ENCODE measurements around the gene C1S. TPM values are rescaled to one million over a fixed set of nuclear protein-coding genes. Genes with fewer than 3 reads are reported as not detected.
"Not testable (repeated sequence)": the region's sequence is repeated elsewhere in the genome, so short reads cannot be mapped to it uniquely, and the experiment has no call there.

The C1S gene
- polyA plus RNA-seq (ENCODE audit: insufficient read length in 3 of 3): 10 to 100 TPM; 49.2 to 60.0 (median 50.5) TPM

GRCh38 chr12:7060353-7060954 is at the start of gene C1S:
Gene C1S, plus strand, starts transcription at chr12:7060718. Its CDS starts 1,195 bp downstream, at chr12:7061913.
- DNase-seq (ENCODE audit: low read depth in 3 of 3, low spot score in 2 of 3): peak; percentile 65 to 75 (median 71)

- DNase-seq (ENCODE audit: low read depth in 3 of 3, low spot score in 2 of 3): not testable (repeated sequence)
These were observed 49.1 kb upstream of the C1S start for GRCh38 chr12:7011398-7011797.

- no peak for DNase-seq (ENCODE audit: low read depth in 3 of 3, low spot score in 2 of 3)
These were observed 48.4 kb upstream of the C1S start for GRCh38 chr12:7012024-7012607.

- no peak for DNase-seq (ENCODE audit: low read depth in 3 of 3, low spot score in 2 of 3)
These were observed 47.4 kb upstream of the C1S start for GRCh38 chr12:7013101-7013500.

- no peak for DNase-seq (ENCODE audit: low read depth in 3 of 3, low spot score in 2 of 3)
These were observed 44.8 kb upstream of the C1S start for GRCh38 chr12:7015555-7016370.

GRCh38 chr12:7016958-7017571 is 43.5 kb upstream of the C1S start:
- no peak for DNase-seq (ENCODE audit: low read depth in 3 of 3, low spot score in 2 of 3)

GRCh38 chr12:7017870-7018349 is 42.6 kb upstream of the C1S start:
- DNase-seq (ENCODE audit: low read depth in 3 of 3, low spot score in 2 of 3): peak in 1 of 3 donors; percentile 4

GRCh38 chr12:7018350-7019042 is 42.0 kb upstream of the C1S start, which contains the start of gene LPCAT3:
Gene LPCAT3, minus strand, starts transcription at chr12:7018476. Its CDS starts 52 bp downstream, at chr12:7018424.
- peak; percentile 85 to 91 (median 90) for DNase-seq (ENCODE audit: low read depth in 3 of 3, low spot score in 2 of 3)

GRCh38 chr12:7019043-7019569 is 41.4 kb upstream of the C1S start:
- DNase-seq (ENCODE audit: low read depth in 3 of 3, low spot score in 2 of 3): peak in 1 of 3 donors; percentile 5

GRCh38 chr12:7021956-7022355 is 38.6 kb upstream of the C1S start:
- DNase-seq (ENCODE audit: low read depth in 3 of 3, low spot score in 2 of 3): no peak

- DNase-seq (ENCODE audit: low read depth in 3 of 3, low spot score in 2 of 3): no peak
These were observed 37.4 kb upstream of the C1S start for GRCh38 chr12:7023114-7023513.

- DNase-seq (ENCODE audit: low read depth in 3 of 3, low spot score in 2 of 3): no peak
These were observed 33.7 kb upstream of the C1S start for GRCh38 chr12:7026854-7027253.

GRCh38 chr12:7031306-7031705 is 29.2 kb upstream of the C1S start:
- no peak for DNase-seq (ENCODE audit: low read depth in 3 of 3, low spot score in 2 of 3)

GRCh38 chr12:7032990-7033389 is 27.5 kb upstream of the C1S start:
- DNase-seq (ENCODE audit: low read depth in 3 of 3, low spot score in 2 of 3): no peak

GRCh38 chr12:7034464-7034863 is 26.1 kb upstream of the C1S start:
- no peak for DNase-seq (ENCODE audit: low read depth in 3 of 3, low spot score in 2 of 3)

- no peak for DNase-seq (ENCODE audit: low read depth in 3 of 3, low spot score in 2 of 3)
These were observed 25.1 kb upstream of the C1S start for GRCh38 chr12:7035463-7035862.

- not testable (repeated sequence) for DNase-seq (ENCODE audit: low read depth in 3 of 3, low spot score in 2 of 3)
These were observed 23.1 kb upstream of the C1S start for GRCh38 chr12:7037411-7037810.

GRCh38 chr12:7038591-7038990 is 21.9 kb upstream of the C1S start:
- DNase-seq (ENCODE audit: low read depth in 3 of 3, low spot score in 2 of 3): no peak

GRCh38 chr12:7039403-7039802 is 21.1 kb upstream of the C1S start:
- DNase-seq (ENCODE audit: low read depth in 3 of 3, low spot score in 2 of 3): no peak

GRCh38 chr12:7042842-7043241 is 17.7 kb upstream of the C1S start:
- no peak for DNase-seq (ENCODE audit: low read depth in 3 of 3, low spot score in 2 of 3)
